Activated CD4-positive, alpha-beta T cell treated with anti-CD3 and anti-CD28 coated beads, Interleukin-2, Interleukin-6, amounts not matched to agents 100 ng/mL and 50 ng/mL, durations not matched to agents 16 hours and 8 hours (primary cell): ENCODE measurements around the gene HDAC4.

Experiments
- DNase-seq: peaks from one replicate; pipeline ENCODE4 v3.0.0-alpha.2; 2020

HDAC4 gene

DNA sequence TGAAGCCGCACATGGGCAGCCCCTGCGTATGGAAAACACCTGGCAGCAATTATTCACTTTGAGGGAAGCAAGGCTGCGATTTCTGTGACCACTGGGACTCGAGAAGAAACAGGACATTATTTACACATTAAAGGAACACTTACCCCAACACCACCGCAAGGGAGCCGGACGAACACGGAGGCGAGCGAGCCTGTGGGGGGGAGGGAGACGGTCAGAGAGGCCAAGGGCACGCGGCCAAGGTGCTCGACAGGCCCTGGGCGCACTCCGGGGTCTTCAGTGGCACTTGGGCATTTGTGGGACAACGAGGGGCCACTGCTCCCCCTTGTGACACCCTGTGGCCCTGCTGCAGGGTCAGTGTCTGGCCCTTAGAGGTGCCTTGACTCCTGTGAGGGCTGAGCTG is 306.0 kb downstream of the HDAC4 start:
- DNase-seq, result no peak

DNA sequence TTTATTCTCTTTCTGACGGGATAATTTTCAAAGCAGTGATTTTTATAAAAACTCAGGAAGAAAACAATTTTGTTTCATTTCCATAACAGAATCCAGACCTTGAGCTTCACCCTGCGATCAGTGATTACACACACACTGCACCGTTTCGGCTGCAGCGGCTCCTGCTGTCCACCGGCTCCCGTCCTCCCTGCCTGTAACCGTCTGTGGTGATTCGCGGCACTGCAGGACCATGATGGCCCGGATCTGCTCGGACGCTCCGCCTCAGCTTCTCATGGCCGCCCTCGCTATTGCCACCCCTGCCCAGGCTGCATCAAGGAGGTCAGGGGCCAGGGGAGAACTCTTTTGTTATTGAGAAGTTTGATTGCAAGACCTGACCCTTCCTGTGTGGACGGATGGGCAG is 306.9 kb downstream of the HDAC4 start:
- DNase-seq, result no peak

DNA sequence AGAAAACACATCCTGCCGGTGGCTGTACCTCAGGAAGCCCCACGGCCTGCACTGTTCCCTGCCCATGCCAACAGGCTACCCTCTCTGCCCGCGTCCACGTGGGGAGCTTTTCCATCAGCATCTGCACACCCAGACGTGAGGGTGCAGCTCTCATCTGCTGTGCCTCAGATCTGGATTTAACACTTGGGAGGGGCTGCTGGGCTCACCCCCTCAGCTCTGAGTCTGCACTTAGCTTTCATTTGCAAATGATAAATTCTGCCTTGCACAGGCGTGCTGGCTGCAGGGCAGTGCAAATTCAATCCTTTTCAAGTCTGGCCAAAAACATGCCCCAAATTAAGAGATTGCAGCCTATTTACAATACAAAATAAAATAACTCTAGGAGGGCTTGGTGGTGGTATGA is 307.3 kb downstream of the HDAC4 start:
- DNase-seq, result no peak

DNA sequence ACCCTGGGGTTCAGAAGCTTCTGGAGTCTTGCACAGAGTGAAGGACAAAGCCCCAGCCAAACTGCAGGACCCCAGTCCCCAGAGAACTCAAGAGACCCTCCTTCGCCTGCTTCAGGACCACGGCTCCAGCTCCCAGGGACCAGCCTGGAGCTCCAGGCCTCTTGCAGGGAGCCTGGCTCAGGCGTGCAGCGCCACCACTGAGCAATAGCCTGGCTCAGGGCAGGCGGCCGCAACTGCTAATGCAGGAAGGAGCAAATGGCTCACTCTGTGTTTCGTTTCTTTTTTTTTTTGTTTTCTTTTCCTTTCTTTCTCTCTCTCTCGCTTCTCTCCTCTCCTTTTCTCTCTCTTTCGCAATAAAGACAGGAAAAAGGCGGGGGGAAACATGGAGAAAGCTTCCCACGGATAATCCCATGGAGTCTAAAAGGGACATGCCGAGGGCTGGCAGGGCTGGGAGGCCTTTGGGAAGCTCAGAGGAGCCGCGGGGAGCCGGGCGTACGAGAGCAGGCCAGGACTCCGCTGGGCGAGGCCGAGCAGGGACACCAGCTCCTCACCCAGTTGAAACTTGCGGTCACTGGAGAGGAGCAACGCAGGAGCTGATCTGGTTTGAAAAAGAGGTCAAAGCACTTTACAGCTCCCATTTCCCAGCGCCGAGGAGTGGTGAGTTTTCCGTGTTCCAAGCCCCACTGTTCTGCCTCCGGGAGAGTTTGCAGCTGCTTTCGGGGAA is 308.1 kb downstream of the HDAC4 start:
- DNase-seq, result no peak

DNA sequence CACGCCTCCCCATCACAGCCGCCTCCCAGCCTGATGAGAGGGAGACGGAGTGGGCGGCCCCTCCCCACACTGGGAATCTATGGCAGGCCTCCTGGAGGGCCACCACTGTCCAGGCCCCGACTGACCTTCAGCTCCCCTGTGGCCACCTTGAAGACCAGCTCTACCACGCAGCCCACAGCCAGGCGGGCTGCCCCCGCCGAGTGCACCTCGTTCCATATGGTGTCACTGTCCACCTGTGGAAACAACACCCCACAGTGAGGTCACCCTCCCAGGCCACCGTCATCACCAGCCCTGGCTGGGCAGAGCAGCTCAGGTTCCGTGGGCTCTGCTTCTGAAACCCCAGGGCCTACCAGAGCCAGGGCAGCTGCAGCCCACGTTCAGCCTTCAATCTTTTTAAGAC is 310.9 kb downstream of the HDAC4 start:
- DNase-seq, result no peak

DNA sequence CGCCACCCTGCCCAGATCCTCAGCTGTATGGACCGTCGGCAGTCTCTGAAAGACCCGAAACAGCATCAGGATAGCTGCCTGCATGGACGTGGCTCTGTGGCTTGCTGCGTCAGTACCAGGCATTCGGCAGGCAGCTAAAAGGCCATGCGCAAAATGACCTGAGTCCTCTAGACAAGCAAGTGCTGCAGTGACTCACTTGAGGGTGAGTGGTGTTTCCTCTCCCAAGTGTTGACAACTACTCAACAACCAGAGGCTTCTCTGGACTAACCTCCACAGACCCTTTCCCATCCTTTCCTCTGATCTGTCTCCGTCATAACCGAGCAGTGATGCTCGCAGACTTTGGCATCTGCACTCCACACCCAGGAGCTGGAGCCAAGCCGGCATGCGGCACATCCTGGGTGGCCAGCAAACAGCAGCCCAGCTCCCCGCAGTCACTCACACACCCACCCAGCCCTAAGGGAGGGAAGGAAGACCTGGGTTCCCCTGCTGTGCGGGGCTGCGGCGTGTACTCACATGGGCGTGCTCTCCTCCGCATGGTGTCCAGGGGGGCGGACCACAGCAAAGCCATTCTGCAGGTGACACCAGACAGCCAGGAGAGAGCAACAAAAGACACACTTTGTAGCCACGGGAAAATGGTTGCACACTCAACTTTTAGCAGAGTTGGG is 313.6 kb downstream of the HDAC4 start:
- no peak for DNase-seq

DNA sequence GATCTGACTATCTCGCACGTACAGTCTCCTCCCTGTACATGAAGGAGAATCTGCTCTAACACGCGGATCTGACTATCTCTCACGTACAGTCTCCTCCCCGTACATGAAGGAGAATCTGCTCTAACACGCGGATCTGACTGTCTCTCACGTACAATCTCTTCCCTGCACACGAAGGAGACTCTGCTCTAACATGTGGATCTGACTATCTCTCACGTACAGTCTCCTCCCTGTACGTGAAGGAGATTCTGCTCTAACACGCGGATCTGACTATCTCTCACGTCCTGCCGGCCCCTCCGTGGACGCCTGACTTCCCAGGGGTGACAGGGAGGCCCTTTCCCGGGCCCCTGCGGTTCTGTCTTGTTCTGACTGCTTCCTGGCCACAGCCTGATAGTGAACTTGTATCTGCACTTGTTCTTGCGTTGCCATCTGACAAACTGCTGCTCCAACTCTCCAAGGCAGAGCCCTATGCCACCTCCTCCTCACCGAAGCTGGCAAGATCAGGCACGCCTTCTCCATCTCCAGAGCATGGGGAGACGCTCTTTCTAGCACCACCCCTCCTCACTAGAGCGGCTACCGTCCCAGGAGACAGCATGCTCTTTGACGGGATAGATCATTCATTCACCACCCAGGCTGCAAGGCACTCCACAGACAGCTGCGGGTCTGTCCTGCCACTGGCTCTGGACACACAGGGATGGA is 314.3 kb downstream of the HDAC4 start:
- DNase-seq, result no peak

DNA sequence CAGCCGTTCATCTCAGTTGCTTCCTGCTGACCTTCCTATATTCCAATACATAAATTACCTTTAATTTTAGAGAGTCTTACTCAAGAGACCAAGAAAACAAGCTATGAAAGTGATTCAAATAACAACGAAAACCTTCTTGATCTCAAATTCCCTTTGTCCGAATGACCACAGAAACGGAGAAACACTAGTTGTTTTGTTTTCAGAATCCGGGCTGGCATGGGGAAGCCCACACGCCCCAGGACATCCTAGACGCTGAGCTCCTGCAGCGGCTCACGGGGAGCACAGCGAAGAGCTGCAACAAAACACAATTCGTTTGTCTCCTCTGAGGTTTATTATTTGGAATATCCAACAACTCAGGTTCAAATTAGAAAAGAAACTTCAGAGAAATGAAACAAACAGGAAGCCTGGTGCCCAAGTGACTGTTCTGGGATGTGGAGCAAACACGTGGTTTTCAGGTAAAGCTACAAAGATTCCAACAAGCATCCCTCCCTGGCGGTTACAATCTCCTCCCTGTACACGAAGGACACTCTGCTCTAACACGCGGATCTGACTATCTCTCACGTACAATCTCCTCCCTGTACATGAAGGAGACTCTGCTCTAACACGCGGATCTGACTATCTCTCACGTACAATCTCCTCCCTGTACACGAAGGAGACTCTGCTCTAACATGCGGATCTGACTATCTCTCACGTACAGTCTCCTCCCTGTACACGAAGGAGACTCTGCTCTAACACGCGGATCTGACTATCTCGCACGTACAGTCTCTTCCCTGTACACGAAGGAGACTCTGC is 315.4 kb downstream of the HDAC4 start:
- no peak for DNase-seq

DNA sequence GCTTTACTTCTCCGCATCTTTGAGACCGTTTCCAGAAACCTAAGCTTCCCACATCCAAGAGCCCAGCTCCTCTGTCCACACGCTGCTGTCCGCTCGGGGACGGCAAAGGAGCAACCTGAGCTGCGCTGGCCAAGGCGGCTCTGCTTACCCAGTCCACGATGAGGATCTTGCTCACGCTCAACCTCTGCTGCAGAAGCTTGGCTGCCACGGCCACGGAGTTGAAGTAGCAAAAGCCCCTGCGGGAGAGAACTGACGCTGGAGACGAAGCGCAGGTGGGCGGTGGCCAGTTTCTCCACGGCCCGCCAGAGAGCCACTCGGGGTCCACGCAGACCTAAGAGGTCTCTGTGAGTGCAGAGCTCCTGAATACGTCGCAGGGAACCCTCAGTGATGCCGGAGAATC is 316.8 kb downstream of the HDAC4 start:
- DNase-seq, result no peak

DNA sequence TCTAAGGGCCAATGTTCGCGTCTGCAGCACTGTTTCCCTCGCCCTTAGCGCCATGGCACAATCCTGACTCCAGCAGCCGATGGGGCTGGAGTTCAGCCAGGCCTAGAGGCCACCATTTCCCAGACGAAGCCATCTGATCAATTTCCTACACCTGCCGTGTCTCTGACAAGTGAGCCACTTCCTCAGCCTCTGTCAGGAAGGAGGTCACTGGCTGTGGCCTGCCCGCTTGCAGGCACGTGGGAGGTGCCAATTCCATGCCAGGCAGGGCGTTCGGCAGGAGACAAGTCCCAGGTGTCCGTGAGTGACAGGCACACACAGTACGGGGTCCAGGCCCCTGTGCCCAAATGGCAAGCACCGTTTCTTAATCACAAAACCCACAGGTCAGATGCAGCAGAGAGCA is 318.4 kb downstream of the HDAC4 start:
- DNase-seq, result no peak

DNA sequence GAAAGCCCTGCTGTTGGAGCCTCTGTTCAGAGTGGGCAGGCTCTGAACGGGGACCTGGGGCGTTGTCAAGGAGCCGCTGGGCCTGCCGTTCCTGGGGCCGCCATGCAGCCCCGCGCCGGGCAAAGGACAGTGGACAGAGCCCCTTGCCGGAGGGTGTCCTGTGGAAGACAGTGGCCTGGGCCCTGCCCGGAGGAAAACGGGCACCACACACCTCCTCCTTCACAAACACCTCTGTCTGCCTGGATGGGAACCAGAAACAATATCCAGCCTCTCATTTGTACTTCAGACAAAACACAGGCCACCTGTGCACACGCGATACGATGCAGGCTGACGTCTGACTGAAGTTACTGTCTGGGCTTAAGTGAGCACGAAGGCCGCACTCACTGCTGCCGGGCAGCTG is 319.2 kb downstream of the HDAC4 start:
- no peak for DNase-seq

DNA sequence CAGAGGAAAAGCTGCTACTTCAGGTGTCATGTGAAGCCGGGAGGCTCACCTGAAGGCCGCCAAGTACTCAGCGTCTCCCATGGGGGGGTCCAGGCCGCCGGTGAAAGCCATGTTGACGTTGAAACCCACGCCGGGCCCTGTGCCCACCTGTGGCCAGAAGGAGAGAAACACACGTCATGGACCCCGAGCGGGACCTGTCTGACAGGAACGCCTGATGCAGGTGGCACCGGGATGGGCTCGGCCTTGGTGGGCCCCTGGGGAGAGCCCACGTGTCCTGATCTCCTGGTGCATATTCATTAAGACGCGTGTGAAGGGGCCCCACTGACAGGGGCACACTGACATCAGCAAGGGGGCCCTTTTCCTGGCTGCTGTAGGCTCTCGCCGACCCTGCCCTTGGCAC is 319.8 kb downstream of the HDAC4 start:
- DNase-seq, result no peak

DNA sequence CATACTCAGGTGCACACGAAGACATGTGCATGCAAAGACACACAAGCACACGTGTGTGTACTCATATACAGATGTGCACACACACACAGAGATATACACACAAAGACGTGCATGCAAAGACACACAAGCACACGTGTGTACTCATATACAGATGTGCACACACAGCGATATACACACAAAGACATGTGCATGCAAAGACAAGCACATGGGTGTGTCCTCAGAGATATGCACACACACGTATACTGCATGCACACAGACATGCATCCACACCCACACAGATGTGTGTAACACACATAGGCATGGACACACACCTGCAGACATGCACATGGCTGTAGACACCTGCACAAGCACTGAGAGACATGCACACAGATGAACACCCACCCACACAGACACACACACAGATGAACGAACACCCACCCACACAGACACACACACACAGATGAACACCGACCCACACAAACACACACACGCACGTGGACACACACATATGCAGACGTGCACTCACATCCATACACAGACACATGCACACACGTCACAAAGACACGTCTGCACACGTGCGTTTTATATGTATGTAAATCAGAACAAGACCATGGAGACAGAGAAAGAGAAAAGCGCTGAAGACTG is 321.0 kb downstream of the HDAC4 start:
- DNase-seq, result no peak

DNA sequence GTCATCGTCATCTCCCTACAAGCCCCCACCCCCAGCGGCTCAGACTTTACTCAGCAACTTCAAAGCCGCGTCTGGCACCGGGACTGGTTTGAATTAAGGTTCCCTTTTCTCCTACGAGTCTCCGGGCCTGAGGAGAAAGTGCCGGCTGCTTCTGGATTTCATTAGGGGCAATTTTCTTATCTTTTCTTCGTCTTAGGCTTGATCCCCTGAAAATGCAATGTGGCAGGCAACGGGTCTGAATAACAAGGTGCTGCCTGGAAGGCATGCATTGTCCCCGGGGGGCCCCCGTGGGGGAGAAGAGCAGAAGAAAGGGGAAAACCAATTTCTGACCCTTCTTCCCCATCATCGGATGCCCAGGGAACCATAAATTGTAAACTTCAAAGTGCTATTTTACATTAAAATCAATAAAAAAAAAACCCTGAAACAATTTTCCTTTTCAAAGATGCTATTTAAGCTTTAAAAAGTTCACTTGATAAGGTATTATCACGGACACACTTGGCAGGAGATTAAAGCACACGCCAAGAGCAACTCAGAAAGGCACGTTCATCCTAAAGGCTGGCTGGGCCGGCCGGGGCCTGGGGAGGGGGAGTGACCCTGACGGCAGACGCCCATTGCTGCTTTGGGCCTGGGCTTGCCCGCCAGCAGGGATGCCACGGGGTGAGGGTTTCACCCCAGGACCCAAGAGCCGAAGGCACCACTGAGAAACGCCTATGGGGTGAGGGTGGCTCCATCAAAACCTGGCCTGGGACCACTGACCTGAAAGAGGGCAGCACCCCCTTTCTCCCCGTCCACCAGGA is 322.5 kb downstream of the HDAC4 start:
- DNase-seq, result no peak

DNA sequence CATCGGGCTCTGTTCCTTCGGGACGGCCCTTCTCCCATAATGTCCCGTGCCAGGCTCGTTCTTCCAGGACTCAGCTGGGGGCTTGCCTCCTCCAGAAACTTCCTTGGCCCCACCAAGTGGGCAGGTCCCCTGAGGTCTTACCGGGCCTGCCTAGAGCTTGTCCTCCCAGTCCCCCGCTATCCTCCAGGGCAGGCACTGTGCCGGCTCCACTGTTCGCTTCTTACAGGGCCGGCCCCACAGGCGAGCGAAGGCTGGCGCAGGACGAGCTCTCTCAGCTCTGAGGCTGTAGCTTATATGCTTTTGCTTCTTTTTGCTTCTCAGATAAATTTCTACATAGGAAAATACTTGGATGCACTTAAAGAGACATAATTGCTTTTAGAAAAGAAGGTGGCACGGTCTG is 323.6 kb downstream of the HDAC4 start:
- DNase-seq, result no peak

DNA sequence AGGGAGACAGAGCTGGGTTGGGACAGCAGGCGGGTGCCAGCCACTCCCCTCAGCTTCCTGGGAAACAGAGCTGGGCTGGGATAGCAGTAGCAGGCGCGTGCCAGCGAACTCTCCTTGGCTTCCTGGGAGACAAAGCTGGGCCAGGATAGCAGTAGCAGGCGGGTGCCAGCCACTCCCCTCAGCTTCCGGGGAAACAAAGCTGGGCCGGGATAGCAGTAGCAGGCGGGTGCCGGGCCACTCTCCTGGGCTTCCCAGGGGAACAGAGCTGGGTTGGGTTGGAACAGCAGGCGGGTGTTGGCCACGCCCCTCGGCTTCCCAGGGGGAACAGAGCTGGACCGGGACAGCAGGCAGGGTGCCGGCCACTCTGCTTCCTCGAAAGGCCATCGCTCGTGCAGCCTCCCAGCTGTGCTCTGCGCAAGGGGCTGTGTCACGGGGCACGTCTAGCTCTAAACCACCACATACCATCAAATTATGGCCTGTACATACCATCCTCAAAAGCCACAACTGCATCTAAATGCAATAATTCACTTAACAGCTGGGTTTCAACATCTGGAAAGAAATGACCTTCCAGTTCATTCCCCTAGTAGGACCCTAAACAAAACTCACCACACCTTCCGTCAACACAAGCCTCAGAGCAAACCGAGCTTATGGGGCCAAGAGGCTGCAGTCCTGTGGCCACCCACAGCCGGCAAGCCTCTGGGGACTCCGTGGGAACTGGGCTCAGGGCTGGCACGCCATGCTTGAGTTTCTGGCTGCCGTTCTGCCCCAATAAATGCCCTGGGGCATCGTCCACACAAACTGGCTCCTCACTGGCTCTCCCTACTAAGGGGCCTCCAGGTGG is 324.7 kb downstream of the HDAC4 start:
- DNase-seq, result no peak

DNA sequence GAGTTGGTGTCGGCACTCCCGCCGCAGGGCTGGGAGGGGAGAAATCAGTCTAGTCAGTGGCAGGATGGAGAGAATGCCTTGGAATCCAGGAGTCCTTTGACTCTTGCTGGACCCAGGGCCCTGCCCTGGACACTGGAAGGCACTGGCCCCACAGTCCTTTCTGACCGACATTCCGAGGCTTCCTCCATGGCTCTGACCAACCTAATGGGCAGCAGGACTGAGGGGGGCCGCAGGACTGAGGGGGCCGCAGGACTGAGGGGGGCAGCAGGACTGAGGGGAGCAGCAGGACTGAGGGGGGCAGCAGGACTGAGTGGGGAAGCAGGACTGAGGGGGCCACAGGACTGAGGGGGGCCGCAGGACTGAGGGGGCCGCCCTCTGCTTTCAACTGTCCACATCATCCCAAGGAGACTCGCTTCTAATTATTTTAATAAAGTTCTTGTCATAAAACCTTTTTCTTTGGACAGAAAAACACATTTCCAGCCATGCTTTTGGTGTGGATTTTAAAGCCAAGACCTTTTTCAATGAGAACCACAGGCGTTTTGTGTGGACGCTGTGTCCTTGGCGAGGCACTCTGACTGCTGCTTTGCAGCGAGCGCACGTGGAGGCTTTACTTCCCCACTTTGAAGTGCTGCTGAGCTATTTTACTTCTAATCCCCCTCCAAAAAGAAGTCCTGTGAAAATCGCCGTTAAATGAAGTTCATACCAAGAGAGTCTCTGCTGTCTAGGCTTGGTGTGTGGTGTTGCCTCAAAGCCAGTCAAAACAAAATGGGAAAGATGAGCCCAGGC is 326.9 kb downstream of the HDAC4 start:
- DNase-seq, result no peak

DNA sequence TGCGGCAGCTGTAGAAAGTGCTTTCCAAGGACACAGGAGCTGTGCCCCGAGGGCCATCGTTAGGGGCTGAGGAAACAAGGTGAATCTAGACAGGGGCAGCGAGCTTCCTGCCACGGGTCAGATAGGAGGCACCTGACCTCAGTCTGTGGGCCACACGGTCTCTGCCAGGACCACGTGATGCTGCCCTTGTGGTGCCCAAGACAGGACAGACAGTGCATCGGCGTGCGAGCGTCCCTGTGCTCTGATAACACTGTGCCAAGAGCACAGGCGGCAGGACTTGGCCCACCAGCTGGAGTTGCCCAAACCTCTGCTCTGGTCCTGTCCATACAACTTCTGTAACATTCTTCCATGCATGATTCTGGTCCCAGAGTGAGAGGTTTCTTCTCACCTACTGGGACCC is 327.6 kb downstream of the HDAC4 start:
- DNase-seq, result no peak

DNA sequence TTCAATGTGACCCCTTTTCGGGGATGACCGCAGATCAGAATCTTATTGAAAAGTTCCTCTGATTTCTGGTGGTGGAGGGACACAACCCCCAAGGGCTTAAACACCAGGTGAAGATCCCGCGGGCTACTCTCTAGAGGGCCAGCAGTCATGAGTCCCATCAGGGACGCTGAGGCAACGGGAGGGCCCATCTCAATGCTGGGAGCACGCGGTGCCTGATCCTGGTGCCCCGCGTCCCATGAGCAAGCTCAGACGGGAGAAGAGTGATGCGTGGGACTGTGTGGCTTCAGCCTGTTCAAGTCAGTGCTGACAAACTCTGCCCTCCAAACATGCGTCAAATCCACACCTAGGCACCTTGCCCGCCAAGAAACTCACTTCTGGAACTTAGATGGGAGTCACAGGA is 328.0 kb downstream of the HDAC4 start:
- no peak for DNase-seq

DNA sequence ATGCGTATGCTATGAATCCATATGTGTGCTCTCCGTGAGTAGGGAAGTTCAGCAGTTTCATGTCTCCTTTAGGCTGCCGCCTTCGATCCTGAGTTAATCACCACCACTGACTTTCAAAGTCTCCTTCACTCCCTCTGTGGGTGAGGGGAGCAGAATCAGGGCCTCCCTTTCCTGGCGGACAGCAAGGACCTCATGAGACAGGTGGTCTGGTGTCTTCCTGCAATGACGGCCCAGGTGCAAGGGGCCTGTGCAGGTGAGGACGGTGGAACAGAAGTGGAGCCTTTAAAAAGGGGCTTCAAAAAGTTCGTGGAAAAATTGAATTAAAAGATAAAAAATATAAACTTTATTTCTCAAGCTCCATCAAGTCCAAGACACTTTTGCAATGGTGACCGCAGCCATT is 330.4 kb downstream of the HDAC4 start:
- no peak for DNase-seq
